A673 (cell line): ENCODE results near the gene TLX1. TPM values are rescaled to one million over a fixed set of nuclear protein-coding genes. Genes with fewer than 3 reads are reported as not detected.

ENCODE experiments used
- BruUV-seq: library from RNA; stranded (reverse); fragments of 400-500 nt; replicated peaks from 2 replicates; lab custom pipeline; 2021; lab: Mats Ljungman, UMichigan
- CTCF ChIA-PET: fragments of 300-600 bp; sonication (Branson Sonifier 250); formaldehyde crosslinking; loops from one replicate; lab custom pipeline; 2022; ENCODE audit warnings: antibody characterized with exemption; lab: Charles Lee
- POLR2A ChIA-PET: fragments of 300-600 bp; sonication (Branson Sonifier 250); formaldehyde crosslinking; loops from one replicate; lab custom pipeline; 2022; ENCODE audit warnings: antibody characterized with exemption; ENCODE audit not compliant: low non-redundant PET; lab: Charles Lee
- DNase-seq: peaks from one replicate; pipeline ENCODE4 v3.0.0-alpha.2; 2015; ENCODE audit warnings: low spot score
- H3K27ac ChIP-seq: fragments of 200-600 bp; sonication (generic); 2 replicates; pipeline ENCODE4 v1.5.1; 2016; ENCODE audit warnings: mixed run types, low read depth, mild to moderate bottlenecking, mixed read lengths, antibody characterized with exemption, low read length; ENCODE audit not compliant: poor library complexity, severe bottlenecking
- H3K27me3 ChIP-seq: fragments of 200-600 bp; sonication (generic); replicated peaks from 2 replicates; pipeline ENCODE4 v1.6.1; 2017; ENCODE audit warnings: mixed run types, low read depth, mild to moderate bottlenecking, mixed read lengths, antibody characterized with exemption, low read length; ENCODE audit not compliant: insufficient read depth, poor library complexity
- H3K36me3 ChIP-seq: fragments of 200-600 bp; sonication (generic); 2 replicates; pipeline ENCODE4 v1.6.1; 2016; ENCODE audit warnings: mixed run types, mild to moderate bottlenecking, mixed read lengths, antibody characterized with exemption, low read length; ENCODE audit not compliant: insufficient read depth, poor library complexity, severe bottlenecking
- H3K4me1 ChIP-seq: fragments of 200-600 bp; sonication (generic); 2 replicates; pipeline ENCODE4 v1.6.1; 2017; ENCODE audit warnings: mixed run types, mild to moderate bottlenecking, mixed read lengths, antibody characterized with exemption, low read length; ENCODE audit not compliant: insufficient read depth, poor library complexity, severe bottlenecking
- H3K4me3 ChIP-seq: fragments of 200-600 bp; sonication (generic); 2 replicates; pipeline ENCODE4 v1.5.1; 2016; ENCODE audit warnings: low read depth, mixed run types, mild to moderate bottlenecking, mixed read lengths, low read length; ENCODE audit not compliant: poor library complexity, severe bottlenecking
- H3K9me3 ChIP-seq: fragments of 200-600 bp; sonication (generic); 2 replicates; pipeline ENCODE4 v1.6.1; 2016; ENCODE audit warnings: mixed run types, low read depth, mild to moderate bottlenecking, mixed read lengths, antibody characterized with exemption, low read length; ENCODE audit not compliant: poor library complexity, severe bottlenecking
- CTCF ChIP-seq: fragments of 300-800, 200-600 bp; sonication (generic); conservative IDR thresholded peaks from 2 replicates; pipeline ENCODE4 v1.5.1; 2017; ENCODE audit warnings: low read depth, mild to moderate bottlenecking, antibody characterized with exemption, low read length, moderate library complexity, mixed read lengths
- EZH2 ChIP-seq: fragments of 200-600 bp; sonication (generic); IDR thresholded peaks from 2 replicates; pipeline ENCODE4 v1.6.1; 2017; ENCODE audit warnings: borderline replicate concordance, low read depth, mild to moderate bottlenecking, mixed read lengths, antibody characterized with exemption, low read length; ENCODE audit not compliant: poor library complexity, severe bottlenecking
- intact Hi-C: fragments of 100-400 bp; cut with micrococcal nuclease; formaldehyde crosslinking; loops from one replicate; pipeline ENCODE4 v1.10.0; 2022; ENCODE audit not compliant: unreplicated experiment
- total RNA-seq: library from RNA; stranded (reverse); gene quantifications from 2 replicates; pipeline ENCODE4 v1.2.3, GENCODE V29; 2021

Gene TLX1
- total RNA-seq, 1 experiment from 2014 or later: not detected

- CTCF ChIA-PET: no interaction called here
- Histone ChIP-seq H3K4me1 (no peaks in the 10 kb centered on the region), H3K27ac (no peak overlapping the region), H3K9me3 (no peaks in the 10 kb centered on the region), H3K36me3 (no peaks in the 10 kb centered on the region), H3K27me3 (peaks cover 14% of the 10 kb centered on the region), H3K4me3 (no peak overlapping the region)
- no peak for TF ChIP-seq EZH2
- no peak for TF ChIP-seq CTCF
- POLR2A ChIA-PET: no interaction called here
- BruUV-seq: no TSS peak
- intact Hi-C loops: no loop called here
- no peak for DNase-seq
Observed at GRCh38 chr10:101113890-101114403, 17.2 kb upstream of the TLX1 start.

- intact Hi-C loops: no loop called here
- H3K27ac ChIP-seq: no peak overlapping the region
- H3K4me3 ChIP-seq: no peak overlapping the region
- no peaks in the 10 kb centered on the region for H3K36me3 ChIP-seq
- ChIA-PET POLR2A (no interaction called here), CTCF (no interaction called here)
- no peak for TF ChIP-seq CTCF
- no peak for TF ChIP-seq EZH2
- BruUV-seq: no TSS peak
- DNase-seq: no peak
- H3K9me3 ChIP-seq: no peaks in the 10 kb centered on the region
- H3K27me3 ChIP-seq: peaks cover 14% of the 10 kb centered on the region
- H3K4me1 ChIP-seq: no peaks in the 10 kb centered on the region
Observed at GRCh38 chr10:101114646-101115045, 16.5 kb upstream of the TLX1 start.

- ChIA-PET CTCF (no interaction called here), POLR2A (no interaction called here)
- intact Hi-C loops: no loop called here
- H3K36me3 ChIP-seq: no peaks in the 10 kb centered on the region
- H3K27ac ChIP-seq: no peak overlapping the region
- no TSS peak for BruUV-seq
- H3K4me3 ChIP-seq: no peak overlapping the region
- H3K9me3 ChIP-seq: no peaks in the 10 kb centered on the region
- H3K27me3 ChIP-seq: peaks cover 28% of the 10 kb centered on the region
- no peaks in the 10 kb centered on the region for H3K4me1 ChIP-seq
- DNase-seq: no peak
- TF ChIP-seq CTCF (no peak), EZH2 (no peak)
Observed at GRCh38 chr10:101116754-101117153, 14.3 kb upstream of the TLX1 start.
